Inflammatory macrophage treated with lipopolysaccharide for 1 hour (primary cell): ENCODE results near the gene CD300LG.
"Not testable (repeated sequence)": the region's sequence is repeated elsewhere in the genome, so short reads cannot be mapped to it uniquely, and the experiment has no call there.

Experiments used
- DNase-seq, 2 donors: peaks; one replicate each; pipeline ENCODE4 v3.0.0-alpha.2; 2020 to 2022

The CD300LG gene

DNA sequence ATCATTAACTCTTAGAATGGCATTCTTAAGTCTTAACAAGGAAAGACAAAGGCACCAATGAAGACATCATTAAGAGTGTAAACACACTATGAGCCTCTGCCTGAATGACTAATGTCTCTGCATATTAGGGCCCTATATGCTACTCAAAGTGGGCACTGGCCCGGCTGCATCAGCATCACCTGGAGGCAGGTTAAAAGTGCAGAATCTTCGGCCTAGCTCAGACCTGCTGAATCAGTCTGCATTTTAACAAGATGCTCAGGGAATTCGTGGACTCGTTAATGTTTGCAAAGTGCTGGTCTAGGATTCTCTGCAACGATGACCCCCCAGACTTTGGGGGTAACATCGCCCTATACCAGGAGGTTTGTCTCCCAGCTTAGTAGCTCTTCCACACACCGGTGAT is 20.8 kb upstream of the CD300LG start:
- DNase-seq, result no peak

GRCh38 chr17:43827596-43827995 is 19.4 kb upstream of the CD300LG start:
- no peak for DNase-seq

GRCh38 chr17:43829738-43830137 is 17.2 kb upstream of the CD300LG start:
- DNase-seq, result no peak

DNA sequence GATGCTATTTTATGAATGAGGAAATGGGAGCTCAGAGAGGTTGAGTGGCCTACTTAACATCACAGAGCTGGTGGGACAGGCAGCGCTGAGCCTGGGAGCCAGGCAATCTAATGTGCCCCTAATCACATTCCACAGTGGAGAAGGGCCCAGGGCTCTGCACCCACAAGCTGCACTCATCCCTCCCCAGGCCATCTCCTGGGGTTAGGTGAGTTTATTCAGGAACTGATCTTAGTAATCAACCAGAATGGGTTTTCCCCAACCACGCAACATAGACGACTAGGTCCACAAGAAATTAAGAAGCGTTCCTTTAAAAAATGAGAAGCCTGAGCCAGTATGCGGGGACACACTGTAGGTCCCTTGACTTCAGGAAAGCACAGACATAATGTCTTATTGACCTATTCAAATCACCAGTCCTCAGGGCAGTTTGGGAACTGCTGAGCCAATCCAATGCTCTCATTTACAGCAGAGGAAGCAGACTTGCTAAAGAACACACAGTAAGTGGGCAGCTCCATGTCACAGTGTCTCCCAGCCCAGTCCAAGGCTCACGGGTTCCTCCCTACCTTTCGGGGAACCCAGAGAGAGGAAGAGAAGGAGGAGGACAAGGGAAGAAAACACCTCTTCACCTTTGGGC is 16.4 kb upstream of the CD300LG start:
- DNase-seq, result peak; percentile 35 to 57

- no peak for DNase-seq
Observed at GRCh38 chr17:43831633-43832032, 15.3 kb upstream of the CD300LG start.

GRCh38 chr17:43832168-43832975 is 14.6 kb upstream of the CD300LG start:
- DNase-seq, result peak in 1 of 2 donors; percentile 15

GRCh38 chr17:43832976-43833829 is 13.8 kb upstream of the CD300LG start, which contains the start of gene MPP3:
TSS of gene MPP3 (minus strand) at chr17:43833146. CDS start at chr17:43831906, 1,240 bp downstream.
- DNase-seq, result peak in 1 of 2 donors; percentile 30

DNA sequence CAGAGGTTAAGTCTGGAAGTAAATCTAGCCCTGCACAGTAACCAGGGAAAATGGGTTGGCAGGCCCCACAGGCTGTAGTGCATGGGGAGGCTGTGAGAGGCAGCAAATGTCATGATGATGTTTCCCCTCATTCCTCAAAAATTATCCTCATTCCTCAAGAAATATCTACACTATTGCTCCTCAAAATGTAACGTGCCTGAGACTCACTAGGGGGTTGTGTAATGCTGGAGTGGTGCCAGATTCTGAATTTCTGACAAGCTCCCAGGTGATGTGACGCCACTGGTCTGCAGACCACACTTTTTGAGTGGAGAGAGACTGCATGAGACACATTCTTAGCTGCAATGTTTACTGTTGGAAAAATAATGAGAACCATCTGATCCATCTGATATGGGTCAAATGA is 12.9 kb upstream of the CD300LG start:
- DNase-seq, result no peak

- no peak for DNase-seq
Observed at GRCh38 chr17:43839670-43840108, 7.3 kb upstream of the CD300LG start.

DNA sequence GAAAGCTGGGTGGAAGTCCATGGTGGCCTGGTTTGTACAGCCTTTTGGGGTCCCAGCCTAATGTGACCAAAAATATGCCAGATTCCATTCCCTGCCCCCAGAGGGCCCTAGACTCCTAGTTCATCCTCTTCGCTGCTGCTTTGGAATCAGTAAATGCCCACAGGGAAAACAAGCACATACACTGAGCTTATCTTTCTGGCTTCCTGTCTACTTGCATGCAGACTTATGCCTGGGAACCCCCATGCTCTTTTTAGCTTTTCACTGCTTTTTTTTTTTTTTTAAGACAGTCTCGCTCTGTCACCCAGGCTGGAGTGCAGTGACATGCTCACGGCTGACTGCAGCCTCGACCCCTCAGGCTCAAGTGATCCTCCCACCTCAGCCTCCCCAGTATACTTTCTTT is 6.2 kb upstream of the CD300LG start:
- no peak for DNase-seq

- DNase-seq, result no peak
Observed at GRCh38 chr17:43841282-43841681, 5.7 kb upstream of the CD300LG start.

DNA sequence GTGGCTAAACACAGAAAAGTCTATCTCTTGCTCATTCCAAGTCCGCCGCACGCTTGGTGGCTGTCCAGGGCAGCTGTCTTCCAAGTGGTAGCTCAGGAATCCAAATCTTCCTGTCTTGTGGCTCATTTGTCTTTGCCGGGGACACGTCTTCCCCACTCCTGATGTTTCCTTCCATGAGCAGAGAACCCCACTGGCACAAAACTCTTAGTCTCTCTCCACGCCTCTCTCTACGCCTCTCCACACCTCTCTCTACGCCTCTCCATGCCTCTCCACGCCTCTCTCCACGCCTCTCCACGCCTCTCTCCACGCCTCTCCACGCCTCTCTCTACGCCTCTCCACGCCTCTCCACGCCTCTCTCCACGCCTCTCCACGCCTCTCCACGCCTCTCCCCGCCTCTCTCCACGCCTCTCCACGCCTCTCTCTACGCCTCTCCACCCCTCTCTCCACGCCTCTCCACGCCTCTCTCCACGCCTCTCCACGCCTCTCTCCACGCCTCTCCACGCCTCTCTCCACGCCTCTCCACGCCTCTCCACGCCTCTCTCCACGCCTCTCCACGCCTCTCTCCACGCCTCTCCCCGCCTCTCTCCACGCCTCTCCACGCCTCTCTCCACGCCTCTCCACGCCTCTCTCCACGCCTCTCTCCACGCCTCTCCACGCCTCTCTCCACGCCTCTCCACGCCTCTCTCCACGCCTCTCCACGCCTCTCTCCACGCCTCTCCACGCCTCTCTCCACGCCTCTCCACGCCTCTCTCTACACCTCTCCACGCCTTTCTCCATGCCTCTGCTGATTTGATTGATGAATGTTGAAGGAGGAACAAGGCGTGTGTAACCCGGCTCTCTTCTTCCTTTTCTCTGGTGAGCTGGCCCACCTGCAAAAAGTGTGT is 4.6 kb upstream of the CD300LG start:
- not testable (repeated sequence) for DNase-seq

DNA sequence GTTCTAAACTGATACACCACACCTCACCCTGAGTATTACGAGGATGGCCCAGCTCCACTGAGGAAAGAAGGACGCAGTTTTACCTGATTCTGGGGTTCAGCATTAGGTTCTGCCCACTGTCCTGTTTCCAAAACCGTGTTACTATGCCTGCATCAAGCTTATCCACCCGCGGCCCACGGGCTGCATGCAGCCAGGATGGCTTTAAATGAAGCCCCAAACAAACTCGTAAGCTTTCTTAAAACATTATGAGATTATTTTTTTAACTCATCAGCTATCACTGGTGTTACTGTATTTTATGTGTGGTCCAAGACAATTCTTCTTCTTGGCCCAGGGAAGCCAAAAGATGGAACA is 4.0 kb upstream of the CD300LG start:
- no peak for DNase-seq

GRCh38 chr17:43844241-43844640 is 2.7 kb upstream of the CD300LG start:
- DNase-seq, result no peak

DNA sequence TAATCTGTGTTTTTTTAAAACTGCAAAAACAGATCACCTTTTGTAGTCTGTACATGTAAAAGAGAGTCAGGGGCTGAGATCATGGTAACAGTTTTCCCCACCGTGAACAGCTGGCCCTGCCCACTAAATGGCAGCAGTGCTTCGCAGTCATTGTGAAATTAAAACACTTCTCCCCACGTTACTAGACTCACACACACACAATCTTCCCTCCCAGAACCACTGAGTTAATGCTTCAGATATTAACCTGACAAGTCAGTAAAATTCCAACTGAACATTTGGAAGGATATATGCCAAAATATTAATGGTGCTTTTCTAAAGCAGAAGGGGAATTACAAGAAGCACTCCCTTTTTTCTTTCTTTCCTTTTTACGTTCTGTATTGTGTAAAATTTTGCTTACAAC is 1.2 kb upstream of the CD300LG start:
- no peak for DNase-seq

DNA sequence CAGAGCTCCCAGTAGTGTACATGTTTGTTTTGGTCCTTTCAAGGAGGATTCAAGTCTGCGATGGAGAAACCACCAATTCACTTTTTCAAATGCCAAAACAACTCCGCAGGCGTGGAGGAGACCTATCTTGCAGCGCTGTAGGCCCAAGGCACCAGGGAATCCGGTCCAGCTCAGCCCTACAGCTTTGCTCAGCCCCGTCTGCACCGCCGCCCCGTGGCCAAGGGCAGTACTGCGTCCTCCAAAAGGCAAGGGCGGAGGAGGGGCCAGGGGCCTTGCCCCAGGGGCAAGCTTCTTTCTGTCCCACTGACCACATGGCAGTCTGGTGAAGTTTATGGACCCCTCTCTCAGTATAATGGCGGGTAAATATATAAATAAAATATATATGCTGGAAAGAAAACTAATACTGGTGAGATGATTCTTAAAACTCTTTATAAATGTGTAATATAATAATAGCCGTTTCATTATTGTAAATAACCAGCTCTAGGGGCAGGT is 709 bp upstream of the CD300LG start:
- DNase-seq, result peak; percentile 44 to 91

DNA sequence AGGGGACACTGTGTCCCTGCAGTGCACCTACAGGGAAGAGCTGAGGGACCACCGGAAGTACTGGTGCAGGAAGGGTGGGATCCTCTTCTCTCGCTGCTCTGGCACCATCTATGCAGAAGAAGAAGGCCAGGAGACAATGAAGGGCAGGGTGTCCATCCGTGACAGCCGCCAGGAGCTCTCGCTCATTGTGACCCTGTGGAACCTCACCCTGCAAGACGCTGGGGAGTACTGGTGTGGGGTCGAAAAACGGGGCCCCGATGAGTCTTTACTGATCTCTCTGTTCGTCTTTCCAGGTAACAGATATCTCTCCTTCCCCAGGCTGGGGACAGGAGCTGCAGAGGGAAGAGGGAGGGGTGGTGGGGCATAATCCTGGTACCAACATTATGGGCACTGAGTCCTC is 1.6 kb downstream of the CD300LG start:
- DNase-seq, result no peak

DNA sequence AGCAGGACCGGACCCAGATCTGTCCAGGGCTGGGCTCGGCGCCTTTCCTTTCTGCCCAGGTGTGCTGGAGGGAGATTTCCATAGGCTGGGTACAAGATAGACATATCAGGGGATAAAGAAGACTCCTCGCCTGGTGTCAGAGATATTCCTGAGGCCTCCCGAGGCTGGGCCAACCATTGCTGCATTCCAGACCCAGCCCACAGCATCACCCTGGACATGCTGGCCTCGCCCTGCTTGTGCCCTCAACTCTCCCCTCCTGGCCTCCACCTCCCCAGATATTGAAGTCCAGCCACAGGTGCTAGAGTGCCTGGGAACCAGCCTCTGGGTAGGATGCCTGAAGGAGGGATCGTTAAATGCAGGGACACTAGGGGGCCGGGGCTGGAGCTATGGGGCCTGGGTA is 2.1 kb downstream of the CD300LG start:
- DNase-seq, result no peak

GRCh38 chr17:43852571-43852970 is 5.6 kb downstream of the CD300LG start:
- DNase-seq, result no peak

- DNase-seq, result no peak
Observed at GRCh38 chr17:43853546-43853945, 6.6 kb downstream of the CD300LG start.

DNA sequence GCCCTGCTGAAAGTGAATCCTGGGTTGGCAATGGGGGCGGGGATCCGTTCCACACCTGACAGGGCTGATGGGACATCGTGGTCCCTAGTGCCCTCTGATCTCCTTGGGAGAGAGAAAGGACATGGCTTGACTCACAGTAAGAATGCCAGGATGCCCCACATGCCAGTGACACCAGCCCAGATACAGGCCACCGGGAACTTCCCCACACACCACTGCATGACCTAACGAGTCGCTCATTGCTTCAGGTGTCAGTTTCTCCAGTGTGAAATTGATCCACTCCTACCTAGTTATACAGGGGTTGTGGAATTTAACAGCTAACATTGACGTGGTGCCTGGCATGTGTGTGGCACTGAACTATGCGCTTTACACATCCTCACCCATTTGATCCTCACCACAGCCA is 7.5 kb downstream of the CD300LG start:
- DNase-seq, result no peak

GRCh38 chr17:43855061-43855460 is 8.1 kb downstream of the CD300LG start:
- no peak for DNase-seq
